Spleen (tissue), 11 donors: ENCODE data around the gene ANGPTL2. TPM values are rescaled to one million over a fixed set of nuclear protein-coding genes. Genes with fewer than 3 reads are reported as not detected.

ENCODE experiments used
- DNase-seq: peaks from one replicate; pipeline ENCODE4 v3.0.0-alpha.2; 2020
- H3K27ac ChIP-seq, 8 donors: fragments of 200-600 bp; sonication (generic) in 7 of 8; 1 replicate in 4 of 8; 2 replicates in 4 of 8; pipeline versions ENCODE4 v1.5.0 to v1.8.0; 2016 to 2021; ENCODE audit warnings: inconsistent platforms in 4 of 8, mild to moderate bottlenecking in 4 of 8, moderate library complexity in 1 of 8
- H3K27me3 ChIP-seq, 7 donors: fragments of 200-600 bp; sonication (generic) in 6 of 7; replicated peaks in 1 of 7; 1 replicate in 4 of 7; 2 replicates in 3 of 7; pipeline versions ENCODE4 v1.5.0 to v1.8.0; 2016 to 2021; ENCODE audit warnings: inconsistent platforms in 3 of 7, mild to moderate bottlenecking in 1 of 7
- H3K36me3 ChIP-seq, 6 donors: fragments of 200-600 bp; sonication (generic) in 5 of 6; 1 replicate in 4 of 6; 2 replicates in 2 of 6; pipeline versions ENCODE4 v1.5.0 to v1.8.0; 2016 to 2021; ENCODE audit warnings: inconsistent platforms in 2 of 6
- H3K4me1 ChIP-seq, 6 donors: fragments of 200-600 bp; sonication (generic) in 5 of 6; 1 replicate in 3 of 6; 2 replicates in 3 of 6; pipeline versions ENCODE4 v1.5.0 to v1.8.0; 2016 to 2021; ENCODE audit warnings: inconsistent platforms in 3 of 6
- H3K4me3 ChIP-seq, 8 donors: fragments of 200-600 bp; sonication (generic) in 7 of 8; 1 replicate in 4 of 8; 2 replicates in 4 of 8; pipeline versions ENCODE4 v1.5.0 to v1.8.0; 2016 to 2021; ENCODE audit warnings: inconsistent platforms in 4 of 8, mild to moderate bottlenecking in 4 of 8, moderate library complexity in 2 of 8
- H3K9me3 ChIP-seq, 8 donors: fragments of 200-600 bp; sonication (generic) in 7 of 8; 1 replicate in 4 of 8; 2 replicates in 4 of 8; pipeline versions ENCODE4 v1.5.0 to v1.8.0; 2016 to 2021; ENCODE audit warnings: inconsistent platforms in 4 of 8
- CTCF ChIP-seq, 11 experiments: fragments of 200-600 bp in 7 of 11; fragments of 450-650 bp in 4 of 11; sonication (generic) in 4 of 11; IDR thresholded peaks in 8 of 11; conservative IDR thresholded peaks in 3 of 11; 1 replicate in 7 of 11; 2 replicates in 4 of 11; pipeline versions ENCODE4 v1.4.0 to v1.8.0; 2016 to 2021; ENCODE audit warnings: antibody characterized with exemption in 11 of 11, inconsistent platforms in 4 of 11, mild to moderate bottlenecking in 1 of 11
- POLR2A ChIP-seq, 3 donors: fragments of 450-650 bp; IDR thresholded peaks; one replicate each; pipeline ENCODE4 v1.5.1; 2017; ENCODE audit warnings: antibody characterized with exemption in 3 of 3, mild to moderate bottlenecking in 1 of 3
- POLR2AphosphoS5 ChIP-seq, 3 donors: sonication (generic); formaldehyde crosslinking; IDR thresholded peaks; one replicate each; pipeline ENCODE4 v1.5.1; 2017; ENCODE audit warnings: antibody characterized with exemption in 3 of 3
- WGBS, 5 donors: extraction: QIAGEN DNeasy Blood & Tissue Kit in 3 of 5; methylation state at CpG; one replicate each; pipeline versions ENCODE4 v1.1.5 to v1.1.7; 2013 to 2018; 5-methylcytosine and 5-hydroxymethylcytosine counted together
- intact Hi-C: fragments of 100-400 bp; cut with DNase I; formaldehyde crosslinking; loops from one replicate; pipeline ENCODE4 v1.15.0; 2023; ENCODE audit warnings: low total_unique reads
- polyA plus RNA-seq, 3 donors: library from polyadenylated mRNA; stranded (reverse); fragments of 200-250 nt; gene quantifications; one replicate each; pipeline ENCODE4 v1.2.1, GENCODE V29; 2013
- total RNA-seq, 7 donors: library from RNA; depleted of rRNA in 3 of 7; stranded (reverse); fragments of >200 nt in 3 of 7; fragmentation: NEBNext Ultra II Directional in 4 of 7; extraction: Animal tissue kit (Norgen Biotek cat#: 25700) in 4 of 7; gene quantifications; one replicate each; pipeline versions ENCODE4 v1.1.0 to v1.2.1, GENCODE V29; 2016 to 2021
- donor health status: healthy with polysubstance abuse.
- donor health status: DM: no; HTN: no; CAD: no; lungs with moderate emphysema.
- donor health status: DM: no; HTN: no; CAD: no.
- donor health status: Bipolar disorder and iron deficiency.
- donor health status: healthy.
- donor health status: DM: no; HTN: no; CAD: no.
- donor health status: DM: yes; HTN: yes; CAD: no.

ANGPTL2 gene
- total and polyA plus RNA-seq, 10 donors = 6.6 to 103 (median 48.1) TPM

GRCh38 chr9:127166651-127167524, 44.5 kb upstream of the ANGPTL2 start:
- TF ChIP-seq POLR2AphosphoS5 (IDR thresholded peaks at IDR 0.05) (peak in 1 of 3 donors; percentile 17), CTCF (IDR thresholded peaks at IDR 0.05 in 8 of 11, conservative IDR thresholded peaks at IDR 0.05 in 3 of 11) (no peak), POLR2A (IDR thresholded peaks at IDR 0.05) (no peak)
- 73 to 81% (median 78%) methylated on average over 12 of the region's 12 CpGs for WGBS, 5 donors

GRCh38 chr9:127166111-127166510, 43.7 kb upstream of the ANGPTL2 start:
- no peaks in the 10 kb centered on the region for H3K9me3 ChIP-seq
- H3K4me3 ChIP-seq = no peak overlapping the region
- H3K4me1 ChIP-seq = peaks cover 0 to 45% (median 31%) of the 10 kb centered on the region in 6 donors
- no peak overlapping the region for H3K27ac ChIP-seq
- no peak for DNase-seq
- H3K27me3 ChIP-seq = no peaks in the 10 kb centered on the region
- intact Hi-C loops = no loop called here
- TF ChIP-seq POLR2AphosphoS5 (IDR thresholded peaks at IDR 0.05) = no peak
- TF ChIP-seq CTCF (IDR thresholded peaks at IDR 0.05 in 8 of 11, conservative IDR thresholded peaks at IDR 0.05 in 3 of 11) = no peak
- no peak for TF ChIP-seq POLR2A (IDR thresholded peaks at IDR 0.05)
- 56 to 71% (median 65%) methylated on average over 5 of the region's 5 CpGs for WGBS, 5 donors
- peaks cover 0 to 10% (median 0%) of the 10 kb centered on the region in 6 donors for H3K36me3 ChIP-seq

More at GRCh38 chr9:127166651-127167524, 44.5 kb upstream of the ANGPTL2 start:
- H3K4me1 ChIP-seq = peaks cover 0 to 43% (median 29%) of the 10 kb centered on the region in 6 donors
- peak overlapping the region in 1 of 8 donors; percentile 15 for H3K27ac ChIP-seq
- H3K4me3 ChIP-seq = no peak overlapping the region
- intact Hi-C loops = no loop called here
- H3K36me3 ChIP-seq = peaks cover 0 to 10% (median 0%) of the 10 kb centered on the region in 6 donors
- DNase-seq = peak; percentile 86
- no peaks in the 10 kb centered on the region for H3K27me3 ChIP-seq
- H3K9me3 ChIP-seq = no peaks in the 10 kb centered on the region

GRCh38 chr9:127165116-127165515, 42.7 kb upstream of the ANGPTL2 start:
- Histone ChIP-seq H3K36me3 (peaks cover 0 to 10% (median 0%) of the 10 kb centered on the region in 6 donors), H3K27ac (no peak overlapping the region), H3K9me3 (no peaks in the 10 kb centered on the region), H3K4me3 (no peak overlapping the region), H3K4me1 (peaks cover 0 to 45% (median 31%) of the 10 kb centered on the region in 6 donors), H3K27me3 (no peaks in the 10 kb centered on the region)
- 81 to 91% (median 85%) methylated on average over 4 of the region's 4 CpGs for WGBS, 5 donors
- no peak for DNase-seq
- TF ChIP-seq CTCF (IDR thresholded peaks at IDR 0.05 in 8 of 11, conservative IDR thresholded peaks at IDR 0.05 in 3 of 11) (no peak), POLR2AphosphoS5 (IDR thresholded peaks at IDR 0.05) (no peak), POLR2A (IDR thresholded peaks at IDR 0.05) (no peak)
- intact Hi-C loops = no loop called here

- intact Hi-C loops = no loop called here
- H3K36me3 ChIP-seq = peaks cover 0 to 9% (median 0%) of the 10 kb centered on the region in 6 donors
- H3K27me3 ChIP-seq = no peaks in the 10 kb centered on the region
- TF ChIP-seq POLR2AphosphoS5 (IDR thresholded peaks at IDR 0.05) (peak in 1 of 3 donors; percentile 82), POLR2A (IDR thresholded peaks at IDR 0.05) (no peak)
- 19 to 38% (median 26%) methylated on average over 2 of the region's 2 CpGs for WGBS, 5 donors
- H3K4me3 ChIP-seq = no peak overlapping the region
- DNase-seq = no peak
- peaks cover 0 to 45% (median 31%) of the 10 kb centered on the region in 6 donors for H3K4me1 ChIP-seq
- H3K27ac ChIP-seq = peak overlapping the region; percentile 0 to 77 (median 64)
- no peaks in the 10 kb centered on the region for H3K9me3 ChIP-seq
These were observed 41.0 kb upstream of the ANGPTL2 start for GRCh38 chr9:127163409-127163808.
